NCI-H2196 (cell line): ENCODE data around the gene TMEM139.
"Not testable (repeated sequence)": the region's sequence is repeated elsewhere in the genome, so short reads cannot be mapped to it uniquely, and the experiment has no call there.

Experiments
- DNase-seq: peaks from one replicate; lab custom pipeline; 2025; ENCODE audit not compliant: unreplicated experiment; lab: John Stamatoyannopoulos, UW

TMEM139 gene

GRCh38 chr7:143288836-143289235, 4.1 kb downstream of the TMEM139 start:
- DNase-seq = no peak

GRCh38 chr7:143289421-143289820, 4.7 kb downstream of the TMEM139 start:
- no peak for DNase-seq

GRCh38 chr7:143289888-143290287, 5.1 kb downstream of the TMEM139 start:
- not testable (repeated sequence) for DNase-seq

- DNase-seq = no peak
These were observed 5.5 kb downstream of the TMEM139 start for GRCh38 chr7:143290293-143290692.

- DNase-seq = no peak
These were observed 8.1 kb downstream of the TMEM139 start for GRCh38 chr7:143292876-143293275.

GRCh38 chr7:143295870-143296269, 11.1 kb downstream of the TMEM139 start:
- no peak for DNase-seq

GRCh38 chr7:143296686-143297085, 11.9 kb downstream of the TMEM139 start:
- DNase-seq = no peak

GRCh38 chr7:143299346-143299745, 14.6 kb downstream of the TMEM139 start:
- DNase-seq = no peak

- peak; percentile 37 for DNase-seq
These were observed 15.1 kb downstream of the TMEM139 start for GRCh38 chr7:143299840-143300239.

- no peak for DNase-seq
These were observed 16.5 kb downstream of the TMEM139 start for GRCh38 chr7:143300959-143301935.

- no peak for DNase-seq
These were observed 19.0 kb downstream of the TMEM139 start for GRCh38 chr7:143303733-143304132.

GRCh38 chr7:143304938-143305337, 20.2 kb downstream of the TMEM139 start:
- DNase-seq = no peak

GRCh38 chr7:143305423-143306070, 20.8 kb downstream of the TMEM139 start:
- DNase-seq = peak; percentile 89

GRCh38 chr7:143308632-143309031, 23.9 kb downstream of the TMEM139 start:
- DNase-seq = no peak

GRCh38 chr7:143314127-143314526, 29.4 kb downstream of the TMEM139 start:
- no peak for DNase-seq

- DNase-seq = no peak
These were observed 31.0 kb downstream of the TMEM139 start, which contains the start of gene CLCN1 for GRCh38 chr7:143315776-143316175. Gene CLCN1, plus strand, starts transcription at chr7:143316111. Its CDS starts 102 bp downstream, at chr7:143316213.

GRCh38 chr7:143316492-143316891, 31.7 kb downstream of the TMEM139 start:
- no peak for DNase-seq

- no peak for DNase-seq
These were observed 33.9 kb downstream of the TMEM139 start for GRCh38 chr7:143318661-143319060.

GRCh38 chr7:143320620-143321019, 35.9 kb downstream of the TMEM139 start:
- no peak for DNase-seq

- DNase-seq = no peak
These were observed 36.5 kb downstream of the TMEM139 start for GRCh38 chr7:143321242-143321641.

- no peak for DNase-seq
These were observed 37.0 kb downstream of the TMEM139 start for GRCh38 chr7:143321734-143322133.
